Left lung (tissue), 10 donors: ENCODE measurements around the gene CDH13. TPM values are rescaled to one million over a fixed set of nuclear protein-coding genes. Genes with fewer than 3 reads are reported as not detected.

Experiments
- ATAC-seq: fragments of 200-7000 bp; cut with Tn5 transposase; one replicate; pipeline ENCODE4 v1.9.1; 2020; ENCODE audit warnings: moderate library complexity
- DNase-seq, 4 donors: peaks; one replicate each; pipeline ENCODE4 v3.0.0-alpha.2; 2013 to 2020
- H3K27ac ChIP-seq, 2 donors: fragments of 200-600 bp; sonication (generic) in 1 of 2; one replicate each; pipeline versions ENCODE4 v1.5.0 to v1.8.0; 2020 to 2021
- H3K27me3 ChIP-seq, 2 donors: fragments of 200-600 bp; sonication (generic) in 1 of 2; one replicate each; pipeline versions ENCODE4 v1.5.0 to v1.8.0; 2020 to 2021
- H3K36me3 ChIP-seq, 2 donors: fragments of 200-600 bp; sonication (generic) in 1 of 2; one replicate each; pipeline versions ENCODE4 v1.5.0 to v1.8.0; 2020 to 2021
- H3K4me1 ChIP-seq, 2 donors: fragments of 200-600 bp; one replicate each; pipeline ENCODE4 v1.8.0; 2021
- H3K4me3 ChIP-seq, 2 donors: fragments of 200-600 bp; sonication (generic) in 1 of 2; one replicate each; pipeline versions ENCODE4 v1.5.0 to v1.8.0; 2020 to 2021; ENCODE audit warnings: mild to moderate bottlenecking in 1 of 2
- H3K9me3 ChIP-seq, 2 donors: fragments of 200-600 bp; sonication (generic) in 1 of 2; one replicate each; pipeline versions ENCODE4 v1.5.0 to v1.8.0; 2020 to 2021
- intact Hi-C, 2 donors: fragments of 100-400 bp; cut with DNase I; formaldehyde crosslinking; loops; one replicate each; pipeline versions ENCODE4 v1.11.2 to v1.14.2; 2022
- polyA plus RNA-seq, 6 donors: library from polyadenylated mRNA; unstranded; fragments of 120-200 nt; gene quantifications; one replicate each; pipeline ENCODE4 v1.2.1, GENCODE V29; 2013; ENCODE audit not compliant: insufficient read length in 6 of 6
- total RNA-seq, 2 donors: library from RNA; stranded (reverse); fragmentation: NEBNext Ultra II Directional; extraction: Animal tissue kit (Norgen Biotek cat#: 25700); gene quantifications; one replicate each; pipeline ENCODE4 v1.2.1, GENCODE V29; 2021
- TF ChIP-seq, protein P1 (sequence below), 2 donors: fragments of 200-600 bp; sonication (generic) in 1 of 2; IDR thresholded peaks; one replicate each; pipeline versions ENCODE4 v1.5.0 to v1.8.0; 2021; ENCODE audit warnings: antibody characterized with exemption in 2 of 2
- donor health status: DM: no; HTN: yes; CAD: no.
- donor health status: DM: no; HTN: no; CAD: no.

The CDH13 gene
- total and polyA plus RNA-seq, 8 donors, result 2.7 to 20.3 (median 3.2) TPM

DNA sequence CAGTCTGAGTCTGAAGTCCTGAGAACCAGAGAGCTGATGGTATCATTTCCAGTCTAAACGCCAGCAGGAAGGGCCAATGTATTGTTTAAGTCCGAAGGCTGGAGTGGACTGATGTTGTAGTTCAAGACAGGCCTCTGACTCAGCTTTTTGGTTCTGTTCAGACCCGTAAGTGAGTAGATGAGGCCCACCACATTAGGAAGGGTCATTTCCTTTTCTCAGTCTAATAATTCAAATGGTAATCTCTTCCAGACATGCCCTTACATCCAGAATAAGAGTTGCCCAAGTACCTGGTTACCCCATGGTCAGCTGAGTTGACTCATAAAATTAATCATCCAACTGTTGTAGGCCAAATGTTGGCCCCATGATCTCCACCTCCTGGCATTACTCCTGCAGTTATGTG, 738.4 kb downstream of the CDH13 start:
- Histone ChIP-seq H3K4me1 (no peaks in the 10 kb centered on the region), H3K36me3 (no peaks in the 10 kb centered on the region), H3K4me3 (no peak overlapping the region), H3K9me3 (no peaks in the 10 kb centered on the region), H3K27me3 (no peaks in the 10 kb centered on the region), H3K27ac (no peak overlapping the region)
- DNase-seq (no peak), ATAC-seq (no peak)
- TF ChIP-seq, protein P1, sequence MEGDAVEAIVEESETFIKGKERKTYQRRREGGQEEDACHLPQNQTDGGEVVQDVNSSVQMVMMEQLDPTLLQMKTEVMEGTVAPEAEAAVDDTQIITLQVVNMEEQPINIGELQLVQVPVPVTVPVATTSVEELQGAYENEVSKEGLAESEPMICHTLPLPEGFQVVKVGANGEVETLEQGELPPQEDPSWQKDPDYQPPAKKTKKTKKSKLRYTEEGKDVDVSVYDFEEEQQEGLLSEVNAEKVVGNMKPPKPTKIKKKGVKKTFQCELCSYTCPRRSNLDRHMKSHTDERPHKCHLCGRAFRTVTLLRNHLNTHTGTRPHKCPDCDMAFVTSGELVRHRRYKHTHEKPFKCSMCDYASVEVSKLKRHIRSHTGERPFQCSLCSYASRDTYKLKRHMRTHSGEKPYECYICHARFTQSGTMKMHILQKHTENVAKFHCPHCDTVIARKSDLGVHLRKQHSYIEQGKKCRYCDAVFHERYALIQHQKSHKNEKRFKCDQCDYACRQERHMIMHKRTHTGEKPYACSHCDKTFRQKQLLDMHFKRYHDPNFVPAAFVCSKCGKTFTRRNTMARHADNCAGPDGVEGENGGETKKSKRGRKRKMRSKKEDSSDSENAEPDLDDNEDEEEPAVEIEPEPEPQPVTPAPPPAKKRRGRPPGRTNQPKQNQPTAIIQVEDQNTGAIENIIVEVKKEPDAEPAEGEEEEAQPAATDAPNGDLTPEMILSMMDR (IDR thresholded peaks at IDR 0.05), result no peak
- intact Hi-C loops, result no loop called here

DNA sequence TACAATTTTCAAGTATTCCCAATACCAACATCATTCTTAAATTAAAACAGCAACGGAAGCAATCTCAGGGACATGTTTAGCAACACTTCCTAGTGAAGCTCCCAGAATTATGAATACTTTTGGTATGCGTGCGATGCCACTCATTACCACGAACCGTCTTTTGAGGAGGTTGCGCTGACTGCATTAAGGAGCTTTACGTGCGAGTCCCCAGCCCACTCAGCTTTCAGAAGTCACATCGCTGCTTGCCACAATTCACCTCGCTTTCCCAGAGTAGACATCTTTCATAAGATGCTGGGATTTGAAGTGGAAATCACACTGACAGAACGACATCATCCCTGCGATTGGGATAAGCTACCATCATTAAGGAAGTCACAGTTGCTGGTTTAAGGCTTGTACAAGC, 739.5 kb downstream of the CDH13 start:
- Histone ChIP-seq H3K36me3 (no peaks in the 10 kb centered on the region), H3K9me3 (no peaks in the 10 kb centered on the region), H3K27me3 (no peaks in the 10 kb centered on the region), H3K4me3 (no peak overlapping the region), H3K4me1 (no peaks in the 10 kb centered on the region), H3K27ac (no peak overlapping the region)
- intact Hi-C loops, result no loop called here
- no peak for DNase-seq
- TF ChIP-seq, protein P1 (IDR thresholded peaks at IDR 0.05), result no peak
- no peak for ATAC-seq

DNA sequence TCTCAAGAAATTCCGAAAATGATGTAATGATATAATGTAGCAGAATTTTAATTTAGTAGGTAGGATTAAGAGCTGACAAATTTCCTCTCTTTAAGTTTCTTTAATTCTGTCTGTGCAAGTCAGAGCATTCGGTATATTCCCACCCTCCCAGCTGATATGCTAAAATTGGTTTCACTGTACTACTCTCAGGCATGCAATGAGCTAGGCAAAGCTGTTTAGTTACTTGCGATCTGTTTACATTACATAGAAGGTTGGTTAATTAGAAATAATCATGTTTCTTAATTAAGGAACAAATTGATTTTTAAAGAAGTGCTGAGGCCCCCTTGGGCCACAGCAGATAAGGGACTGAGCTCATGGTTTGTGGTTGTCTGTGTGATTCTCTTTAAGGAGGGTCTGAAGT, 748.2 kb downstream of the CDH13 start:
- Histone ChIP-seq H3K27me3 (no peaks in the 10 kb centered on the region), H3K4me3 (no peak overlapping the region), H3K27ac (no peak overlapping the region), H3K9me3 (no peaks in the 10 kb centered on the region), H3K36me3 (no peaks in the 10 kb centered on the region), H3K4me1 (no peaks in the 10 kb centered on the region)
- DNase-seq (no peak), ATAC-seq (no peak)
- TF ChIP-seq, protein P1 (IDR thresholded peaks at IDR 0.05), result no peak
- intact Hi-C loops, result no loop called here

DNA sequence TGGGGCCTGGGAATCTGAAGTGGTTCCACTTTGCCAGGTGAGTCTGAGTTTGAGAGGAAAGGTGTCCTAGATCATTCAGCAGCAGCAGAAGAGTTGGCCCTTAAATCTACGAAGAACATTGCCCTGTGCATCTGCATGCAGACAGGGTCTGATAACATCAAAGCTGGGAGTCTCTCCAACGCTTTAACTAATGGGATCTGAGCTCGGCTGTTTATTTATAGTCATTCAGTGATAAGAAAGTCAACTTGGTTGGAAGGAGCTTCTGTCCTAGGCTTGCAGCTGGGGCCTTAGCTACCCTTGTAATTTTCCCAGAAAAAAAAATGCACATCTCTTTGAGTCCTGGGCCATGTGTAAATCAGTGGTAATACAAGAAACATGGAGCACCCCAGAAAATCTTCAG, 763.0 kb downstream of the CDH13 start:
- intact Hi-C loops, result no loop called here
- H3K27ac ChIP-seq, result no peak overlapping the region
- TF ChIP-seq, protein P1 (IDR thresholded peaks at IDR 0.05), result no peak

DNA sequence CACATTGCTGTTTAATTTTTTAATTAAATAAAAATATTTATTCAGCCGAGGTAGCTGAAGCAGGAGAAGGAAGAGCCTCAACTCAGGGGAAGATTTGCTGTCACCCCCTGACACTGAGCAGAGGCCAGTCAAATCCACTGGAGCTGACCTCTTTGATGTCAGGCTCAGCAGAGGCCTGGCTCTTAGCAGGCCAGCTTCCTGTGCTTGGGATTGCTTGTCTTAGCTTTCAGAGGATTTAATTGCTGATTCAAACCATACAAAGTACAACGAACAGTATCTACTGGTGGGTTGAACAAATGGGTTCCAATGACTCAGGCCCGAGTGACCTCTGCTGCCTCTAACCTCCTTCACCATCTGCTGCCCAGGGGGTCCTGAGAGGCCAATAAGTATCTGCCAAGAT, 764.0 kb downstream of the CDH13 start:
- H3K4me1 ChIP-seq, result no peaks in the 10 kb centered on the region
- DNase-seq (no peak), ATAC-seq (no peak)
- intact Hi-C loops, result no loop called here
- no peaks in the 10 kb centered on the region for H3K9me3 ChIP-seq
- no peaks in the 10 kb centered on the region for H3K27me3 ChIP-seq
- H3K27ac ChIP-seq, result no peak overlapping the region
- H3K36me3 ChIP-seq, result no peaks in the 10 kb centered on the region
- H3K4me3 ChIP-seq, result no peak overlapping the region
- TF ChIP-seq, protein P1 (IDR thresholded peaks at IDR 0.05), result no peak

More for the DNA sequence above, 763.0 kb downstream of the CDH13 start:
- DNase-seq (no peak), ATAC-seq (no peak)
- Histone ChIP-seq H3K36me3 (no peaks in the 10 kb centered on the region), H3K4me3 (no peak overlapping the region), H3K27me3 (no peaks in the 10 kb centered on the region), H3K4me1 (no peaks in the 10 kb centered on the region), H3K9me3 (no peaks in the 10 kb centered on the region)
